ENCODE results near the gene SESTD1. TPM values are rescaled to one million over a fixed set of nuclear protein-coding genes. Genes with fewer than 3 reads are reported as not detected.
"Not testable (repeated sequence)": the region's sequence is repeated elsewhere in the genome, so short reads cannot be mapped to it uniquely, and the experiment has no call there.

SESTD1 gene
- total RNA-seq, 1 donor = 4.3 TPM

GRCh38 chr2:179268277-179268925 lies 3.8 kb upstream of the SESTD1 start:
- DNase-seq (ENCODE audit: low read depth in 2 of 3, low spot score in 2 of 3) = peak in 1 of 3 donors; percentile 7

- DNase-seq (ENCODE audit: low read depth in 2 of 3, low spot score in 2 of 3) = no peak
These were observed 1.6 kb upstream of the SESTD1 start for GRCh38 chr2:179266271-179266670.

DNA sequence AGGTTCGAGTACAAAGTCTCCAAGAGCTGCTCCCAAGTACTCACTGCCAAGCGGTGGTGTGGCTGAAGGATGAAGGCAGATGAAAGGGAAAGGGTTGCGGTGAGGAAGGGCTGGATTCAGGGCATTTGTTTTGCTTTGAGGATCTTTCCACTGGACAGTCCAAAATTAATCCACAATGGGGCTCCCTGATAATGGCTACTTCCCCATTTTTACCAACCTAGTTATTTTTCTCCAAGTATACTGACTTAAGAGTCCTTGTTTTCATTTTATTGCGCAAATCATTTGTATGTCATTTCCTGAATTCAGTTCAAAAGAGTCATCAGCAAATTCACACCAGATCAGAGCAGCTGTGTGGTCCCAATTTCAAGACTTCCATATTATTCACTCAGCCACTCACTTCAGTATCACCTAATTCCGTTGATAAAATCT lies 464 bp upstream of the SESTD1 start:
- peak in 2 of 3 donors; percentile 22 to 31 for DNase-seq (ENCODE audit: low read depth in 2 of 3, low spot score in 2 of 3)

DNA sequence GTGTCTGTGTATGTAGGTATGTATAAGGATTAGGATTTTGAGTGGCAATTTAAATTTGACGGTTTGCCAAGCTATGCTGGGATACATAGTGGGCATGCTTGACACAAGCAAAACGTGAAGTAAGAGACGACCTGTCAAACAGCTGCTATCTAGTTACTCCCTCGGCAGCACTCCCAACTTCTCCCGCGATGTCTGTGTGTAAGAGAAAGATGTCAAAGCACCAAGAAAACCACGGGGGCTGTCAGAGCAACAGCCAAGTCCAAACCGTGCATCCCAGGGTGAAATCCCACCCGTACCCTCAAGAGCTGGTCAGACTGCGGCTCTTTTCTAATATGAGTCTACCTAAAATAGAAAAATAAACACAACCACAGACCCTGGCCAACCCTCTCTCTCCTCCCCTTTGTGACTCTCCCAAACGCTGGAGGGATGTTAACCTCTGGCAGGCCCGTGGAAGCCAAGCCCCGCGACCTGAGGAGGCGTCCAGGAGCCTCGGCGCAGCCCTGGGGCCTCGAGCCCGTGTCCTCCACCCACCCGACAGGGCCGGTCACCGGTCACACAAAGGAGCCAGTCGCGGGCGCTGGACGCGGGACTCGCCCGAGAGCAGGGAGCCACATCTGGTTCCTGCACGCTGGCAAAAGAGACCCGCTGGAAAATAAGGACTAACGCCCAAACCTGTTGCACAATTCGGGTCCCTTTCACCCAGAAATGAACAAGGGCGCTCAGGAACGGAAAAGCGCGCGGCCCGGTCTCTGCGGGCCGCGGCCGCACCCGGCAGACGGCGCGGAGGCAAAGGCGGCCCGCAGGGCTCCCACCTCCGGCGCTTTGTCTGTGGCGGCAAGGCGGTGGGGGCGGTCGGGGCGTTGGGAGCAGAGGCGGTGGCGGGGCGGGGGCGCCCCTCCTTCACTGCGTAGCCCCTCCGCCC lies 925 bp downstream of the SESTD1 start:
- peak in 2 of 3 donors; percentile 42 for DNase-seq (ENCODE audit: low read depth in 2 of 3, low spot score in 2 of 3)

GRCh38 chr2:179263015-179263414 lies 1.6 kb downstream of the SESTD1 start:
- DNase-seq (ENCODE audit: low read depth in 2 of 3, low spot score in 2 of 3) = no peak

- no peak for DNase-seq (ENCODE audit: low read depth in 2 of 3, low spot score in 2 of 3)
These were observed 2.5 kb downstream of the SESTD1 start for GRCh38 chr2:179262077-179262660.

DNA sequence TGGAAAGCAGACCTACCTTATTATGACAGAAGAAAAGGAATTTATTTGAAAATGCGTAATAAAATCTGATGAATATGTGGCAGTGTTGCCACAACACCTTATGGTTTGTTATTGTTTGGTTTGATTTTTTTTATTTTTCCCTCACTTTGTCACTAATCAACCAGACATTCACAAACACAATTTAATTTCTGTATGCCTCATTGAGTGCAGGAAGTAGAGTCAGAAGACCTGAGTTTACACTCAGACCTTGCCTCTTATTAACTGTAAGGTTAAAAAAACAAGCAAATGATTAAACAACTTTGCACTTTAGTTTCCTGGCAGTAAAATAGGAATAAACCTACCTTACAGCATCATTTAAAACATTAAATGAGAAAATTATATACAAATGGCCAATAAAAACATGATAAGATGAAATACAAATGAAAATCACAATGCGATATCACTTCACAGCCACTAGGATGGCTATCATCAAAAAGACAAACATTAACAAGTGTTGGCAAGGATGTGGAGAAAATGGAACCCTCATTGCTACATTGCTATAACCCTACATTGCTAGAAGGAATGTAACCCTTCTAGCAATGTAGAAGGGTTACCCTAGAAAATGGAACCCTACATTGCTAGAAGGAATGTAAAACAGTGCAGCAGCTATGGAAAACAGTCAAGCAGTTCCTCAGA lies 3.3 kb downstream of the SESTD1 start:
- no peak for DNase-seq (ENCODE audit: low read depth in 2 of 3, low spot score in 2 of 3)

DNA sequence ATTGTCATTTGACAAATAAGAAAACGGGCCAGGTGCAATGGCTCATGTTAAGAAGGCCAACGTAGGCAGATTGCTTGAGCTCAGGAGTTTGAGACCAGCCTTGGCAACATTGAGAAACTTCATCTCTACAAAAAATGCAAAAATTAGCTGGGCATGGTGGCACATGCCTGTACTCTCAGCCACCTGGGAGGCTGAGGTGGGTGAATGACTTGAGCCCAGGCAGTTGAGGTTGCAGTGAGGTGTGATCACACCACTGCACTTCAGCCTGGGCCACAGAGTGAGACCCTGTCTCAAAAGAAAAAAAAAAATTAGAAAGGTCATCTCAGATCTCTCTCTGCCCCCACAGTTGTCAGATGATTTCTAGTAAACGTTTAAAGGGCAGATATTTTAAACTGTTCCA lies 4.4 kb downstream of the SESTD1 start:
- DNase-seq (ENCODE audit: low read depth in 2 of 3, low spot score in 2 of 3) = no peak

GRCh38 chr2:179255129-179255528 lies 9.5 kb downstream of the SESTD1 start:
- no peak for DNase-seq (ENCODE audit: low read depth in 2 of 3, low spot score in 2 of 3)

DNA sequence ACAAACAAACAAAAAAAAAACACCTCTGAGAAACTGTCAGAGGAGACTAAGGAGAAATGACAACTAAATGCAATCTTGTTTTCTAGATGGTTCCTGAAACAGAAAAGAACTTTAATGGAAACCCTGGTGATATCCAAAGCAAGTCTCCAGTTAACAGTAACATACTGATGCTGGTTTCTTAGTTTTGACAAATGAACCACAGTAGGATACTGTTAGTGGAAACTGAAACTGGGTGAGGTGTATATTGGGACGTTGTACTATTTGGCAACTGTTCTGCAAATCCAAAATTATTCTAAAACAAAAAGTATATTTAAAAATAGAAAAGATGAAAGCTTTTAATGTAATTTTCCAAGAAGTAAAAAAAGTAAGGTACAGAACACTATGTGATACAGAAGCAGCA lies 11.4 kb downstream of the SESTD1 start:
- peak in 1 of 3 donors; percentile 13 for DNase-seq (ENCODE audit: low read depth in 2 of 3, low spot score in 2 of 3)

DNA sequence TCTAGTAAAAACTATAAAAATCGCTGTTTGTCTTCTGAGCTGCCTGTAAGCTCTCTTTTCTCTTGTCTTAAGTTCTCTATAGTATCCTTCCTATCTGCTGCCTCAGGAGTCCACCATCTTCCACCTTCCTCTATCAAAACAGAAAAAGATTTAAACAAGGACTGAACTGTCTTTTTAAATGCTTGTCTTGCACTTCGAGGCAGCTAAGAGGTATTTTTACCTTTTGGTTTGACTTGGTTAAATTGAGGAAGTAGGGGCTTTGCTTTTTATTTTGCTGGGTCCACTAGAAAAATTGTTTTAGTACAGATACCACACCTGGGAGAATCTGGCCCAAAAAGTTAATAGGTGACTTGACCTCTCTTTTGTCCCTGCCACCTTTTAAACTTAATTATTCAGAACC lies 12.2 kb downstream of the SESTD1 start:
- DNase-seq (ENCODE audit: low read depth in 2 of 3, low spot score in 2 of 3) = peak in 1 of 3 donors; percentile 19

DNA sequence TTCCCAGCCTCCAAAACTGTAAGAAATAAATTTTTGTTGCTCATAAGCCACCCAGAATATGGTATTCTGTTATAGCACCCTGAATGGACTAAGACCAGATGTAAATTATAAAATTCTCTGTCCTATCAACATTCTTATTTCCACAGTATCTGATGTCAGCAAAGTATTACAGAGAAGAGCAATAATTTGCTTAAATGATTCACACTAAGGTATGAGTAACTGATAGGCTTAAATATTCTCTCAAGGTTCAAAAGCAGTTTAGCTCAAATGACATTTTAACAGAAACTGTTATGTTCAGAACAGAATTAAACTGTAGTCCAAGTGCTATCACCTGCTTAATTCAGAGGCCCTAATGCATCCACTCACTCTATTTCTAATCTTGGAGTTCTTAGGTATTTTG lies 12.8 kb downstream of the SESTD1 start:
- no peak for DNase-seq (ENCODE audit: low read depth in 2 of 3, low spot score in 2 of 3)

DNA sequence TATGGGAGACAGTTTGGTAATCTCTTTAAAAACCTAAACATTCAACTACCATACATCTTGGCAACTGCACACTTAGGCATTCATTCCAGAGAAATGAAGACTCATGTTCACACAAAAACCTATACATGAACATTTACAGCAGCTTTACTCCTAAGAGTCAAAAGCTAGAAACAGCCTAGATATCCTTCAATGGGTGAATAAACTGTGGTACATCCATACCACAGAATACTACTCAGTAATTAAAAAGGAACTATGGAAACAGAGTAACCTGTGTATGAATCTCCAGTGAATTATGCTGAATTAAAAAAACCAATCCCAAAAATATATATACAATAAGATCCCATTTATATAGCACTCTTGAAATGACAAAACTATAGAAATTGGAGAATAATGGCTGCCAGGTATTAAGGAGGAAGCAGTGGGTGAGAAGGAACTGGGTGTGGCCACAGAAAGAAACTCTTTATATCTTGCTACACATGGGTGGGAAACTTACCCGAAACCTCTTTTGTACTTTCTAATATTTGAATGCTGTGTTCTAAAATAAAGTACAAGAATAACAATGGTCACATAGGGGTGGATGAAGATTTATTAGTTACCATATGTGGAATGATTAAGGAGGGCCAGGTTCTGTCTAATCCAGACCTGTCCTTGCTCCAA lies 13.7 kb downstream of the SESTD1 start:
- DNase-seq (ENCODE audit: low read depth in 2 of 3, low spot score in 2 of 3) = no peak

GRCh38 chr2:179250095-179250494 lies 14.5 kb downstream of the SESTD1 start:
- DNase-seq (ENCODE audit: low read depth in 2 of 3, low spot score in 2 of 3) = no peak

DNA sequence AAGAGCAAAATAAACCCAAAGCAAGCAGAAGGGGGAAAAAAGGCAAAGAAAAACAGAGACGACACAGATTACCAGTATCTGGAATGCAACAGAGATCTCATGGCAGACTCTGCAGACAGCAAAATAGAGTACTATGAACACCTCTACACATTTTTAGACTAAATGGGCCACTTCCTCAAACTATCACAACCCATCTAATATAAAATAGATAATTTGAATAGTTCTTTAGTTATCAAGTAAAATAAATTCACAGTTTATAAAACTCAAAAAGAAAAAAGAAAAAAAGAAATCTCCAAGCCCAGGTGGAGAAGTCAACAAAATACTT lies 16.6 kb downstream of the SESTD1 start:
- no peak for DNase-seq (ENCODE audit: low read depth in 2 of 3, low spot score in 2 of 3)

DNA sequence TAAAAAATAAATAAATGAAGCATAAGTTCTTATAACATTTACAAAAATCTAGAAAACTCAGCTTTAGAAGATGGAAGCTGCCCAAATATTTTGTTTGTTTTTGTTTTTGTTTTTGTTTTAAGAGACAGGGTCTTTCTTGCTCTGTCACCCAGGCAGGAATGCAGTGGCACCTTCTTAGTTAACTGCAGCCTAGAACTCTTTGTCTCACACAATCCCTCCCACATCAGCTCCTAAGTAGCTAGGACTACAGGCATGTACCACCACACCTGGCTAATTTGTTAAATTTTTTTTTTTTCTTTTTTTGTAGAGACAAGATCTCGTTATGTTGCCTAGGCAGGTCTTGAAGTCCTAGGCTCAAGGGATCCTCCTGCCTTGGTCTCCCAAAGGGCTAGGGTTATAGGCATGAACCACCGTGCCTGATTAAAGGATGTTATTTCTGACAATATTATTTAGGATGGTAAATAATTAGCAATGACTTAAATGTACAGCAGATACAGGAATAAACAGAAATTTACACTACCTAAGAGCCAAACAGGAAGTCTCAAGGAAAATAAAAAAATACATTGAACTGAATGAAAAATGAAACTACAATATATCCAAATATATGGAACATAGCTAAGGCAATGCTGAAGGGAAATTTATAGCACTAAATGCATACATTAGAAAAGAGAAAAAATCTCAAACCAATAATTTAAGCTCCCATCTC lies 17.2 kb downstream of the SESTD1 start:
- no peak for DNase-seq (ENCODE audit: low read depth in 2 of 3, low spot score in 2 of 3)

GRCh38 chr2:179245843-179246242 lies 18.8 kb downstream of the SESTD1 start:
- DNase-seq (ENCODE audit: low read depth in 2 of 3, low spot score in 2 of 3) = not testable (repeated sequence)

DNA sequence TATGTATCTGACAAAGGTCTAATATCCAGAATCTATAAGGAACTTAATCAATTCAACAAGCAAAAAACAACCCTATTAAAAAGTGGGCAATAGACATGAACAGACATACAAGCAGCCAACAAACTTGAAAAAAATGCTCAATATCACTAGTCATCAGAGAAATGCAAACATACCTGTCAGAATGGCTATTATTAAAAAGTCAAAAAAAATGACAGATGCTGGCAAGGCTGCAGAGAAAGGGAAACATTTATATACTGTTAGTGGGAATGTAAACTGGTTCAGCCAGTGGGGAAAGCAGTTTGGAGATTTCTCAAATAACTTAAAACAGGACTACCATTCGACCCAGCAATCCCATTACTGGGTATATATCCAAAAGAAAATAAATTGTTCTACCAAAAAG lies 21.6 kb downstream of the SESTD1 start:
- no peak for DNase-seq (ENCODE audit: low read depth in 2 of 3, low spot score in 2 of 3)

DNA sequence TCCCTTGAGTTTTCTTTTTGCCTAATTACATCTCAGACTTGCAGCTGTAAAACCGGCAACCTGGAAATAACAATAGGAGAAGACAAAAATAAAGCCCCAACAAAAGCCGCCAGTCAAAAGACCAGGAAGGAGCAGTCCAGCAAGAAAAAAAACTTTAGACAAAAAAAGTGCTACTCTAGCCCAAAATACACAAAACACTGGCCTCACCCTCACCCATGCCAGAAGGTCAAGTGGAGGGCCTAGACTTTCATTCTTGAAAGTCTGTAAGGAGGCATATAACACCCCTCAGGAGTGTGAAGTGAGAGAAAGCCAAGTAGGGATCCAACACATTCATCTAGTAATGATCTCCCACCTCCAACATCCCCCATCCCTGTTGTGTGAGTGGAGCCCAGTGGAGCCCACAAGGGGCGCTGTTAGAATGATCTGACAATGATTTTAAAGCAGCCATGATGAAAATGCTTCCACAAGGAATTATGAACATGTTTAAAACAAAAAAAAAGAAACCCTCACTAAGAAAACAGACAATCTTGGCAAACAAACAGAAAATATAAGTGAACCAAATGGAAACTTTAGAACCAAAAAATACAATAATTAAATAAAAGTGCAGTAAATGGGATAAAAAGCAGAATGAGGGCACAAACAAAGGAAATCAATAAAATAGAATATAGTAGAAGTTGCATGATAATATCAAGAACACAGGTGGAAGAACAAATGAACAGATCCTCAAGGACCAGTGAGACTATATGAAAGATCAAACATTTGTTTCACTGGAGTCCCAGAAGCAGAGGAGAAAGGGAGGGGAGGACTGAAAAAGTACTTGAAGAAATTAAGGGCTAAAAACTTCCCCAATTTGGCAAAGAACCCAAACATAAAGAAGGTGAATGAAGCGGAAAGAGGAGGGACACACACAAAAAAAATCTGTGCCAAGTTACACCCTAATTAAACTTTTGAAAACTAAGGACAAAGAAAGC lies 23.9 kb downstream of the SESTD1 start:
- DNase-seq (ENCODE audit: low read depth in 2 of 3, low spot score in 2 of 3) = no peak
